Gastroesophageal sphincter (tissue), 4 donors: ENCODE data around the gene MLEC. TPM values are rescaled to one million over a fixed set of nuclear protein-coding genes. Genes with fewer than 3 reads are reported as not detected.

Experiments used
- ATAC-seq: fragments of 150-250 bp; one replicate; pipeline ENCODE4 v1.9.1; 2016; ENCODE audit warnings: mild to moderate bottlenecking, moderate library complexity
- H3K27ac ChIP-seq, 4 donors: fragments of 200-600 bp; sonication (generic) in 3 of 4; 1 replicate in 3 of 4; 2 replicates in 1 of 4; pipeline ENCODE4 v1.5.1; 2016 to 2019
- H3K27me3 ChIP-seq: fragments of 200-600 bp; sonication (generic); one replicate; pipeline ENCODE4 v1.5.1; 2019
- H3K36me3 ChIP-seq, 2 donors: fragments of 200-600 bp; sonication (generic); one replicate each; pipeline ENCODE4 v1.5.1; 2019; ENCODE audit warnings: control low read depth in 1 of 2
- H3K4me1 ChIP-seq, 3 donors: fragments of 200-600 bp; sonication (generic); 1 replicate in 2 of 3; 2 replicates in 1 of 3; pipeline ENCODE4 v1.5.1; 2016 to 2019; ENCODE audit warnings: control low read depth in 2 of 3
- H3K4me3 ChIP-seq, 2 donors: fragments of 200-600 bp; sonication (generic); one replicate each; pipeline ENCODE4 v1.5.1; 2019; ENCODE audit warnings: mild to moderate bottlenecking in 1 of 2, moderate library complexity in 1 of 2
- H3K9me3 ChIP-seq, 3 donors: fragments of 200-600 bp; sonication (generic); one replicate each; pipeline ENCODE4 v1.5.1; 2017 to 2019; ENCODE audit warnings: control low read depth in 2 of 3
- CTCF ChIP-seq, 4 experiments: fragments of 200-600 bp in 2 of 4; fragments of 450-650 bp in 2 of 4; sonication (generic) in 1 of 4; IDR thresholded peaks; one replicate each; pipeline ENCODE4 v1.5.1; 2017 to 2019; ENCODE audit warnings: antibody characterized with exemption in 4 of 4, mild to moderate bottlenecking in 2 of 4, moderate library complexity in 2 of 4
- EP300 ChIP-seq: sonication (generic); formaldehyde crosslinking; IDR thresholded peaks from one replicate; pipeline ENCODE4 v1.6.1; 2017; ENCODE audit warnings: antibody characterized with exemption, mild to moderate bottlenecking
- POLR2A ChIP-seq, 2 donors: fragments of 450-650 bp; IDR thresholded peaks; one replicate each; pipeline ENCODE4 v1.6.1; 2017; ENCODE audit warnings: antibody characterized with exemption in 2 of 2, mild to moderate bottlenecking in 2 of 2, moderate library complexity in 1 of 2
- POLR2AphosphoS5 ChIP-seq: sonication (generic); formaldehyde crosslinking; IDR thresholded peaks from one replicate; pipeline ENCODE4 v1.6.1; 2017; ENCODE audit warnings: antibody characterized with exemption
- WGBS, 2 donors: methylation state at CpG; one replicate each; pipeline ENCODE4 v1.1.5; 2018; ENCODE audit warnings: low coverage in 1 of 2; 5-methylcytosine and 5-hydroxymethylcytosine counted together
- total RNA-seq, 4 donors: library from RNA; depleted of rRNA; stranded (reverse); fragments of >200 nt; gene quantifications; one replicate each; pipeline ENCODE4 v1.1.0, GENCODE V29; 2016

The MLEC gene
- total RNA-seq, 4 donors from 2014 or later = 41.5 to 82.3 (median 56.9) TPM

GRCh38 chr12:120736404-120737331 lies 49.7 kb downstream of the MLEC start:
- no peaks in the 10 kb centered on the region for H3K9me3 ChIP-seq
- WGBS, 2 donors = 82 to 93% methylated on average over 2 of the region's 38 CpGs
- no peak overlapping the region for H3K4me3 ChIP-seq
- H3K36me3 ChIP-seq = peaks cover 0 to 42% of the 10 kb centered on the region in 2 donors
- no peak for ATAC-seq
- H3K27ac ChIP-seq = no peak overlapping the region
- no peaks in the 10 kb centered on the region for H3K27me3 ChIP-seq
- H3K4me1 ChIP-seq = no peaks in the 10 kb centered on the region
- TF ChIP-seq EP300 (no peak), POLR2AphosphoS5 (no peak), CTCF (IDR thresholded peaks at IDR 0.05) (no peak), POLR2A (IDR thresholded peaks at IDR 0.05) (no peak)

- no peaks in the 10 kb centered on the region for H3K4me1 ChIP-seq
- ATAC-seq = no peak
- no peak overlapping the region for H3K27ac ChIP-seq
- 50% methylated on average over 1 of the region's 25 CpGs; no CpG with 5 or more reads in 1 of the 2 donors for WGBS, 2 donors
- H3K4me3 ChIP-seq = no peak overlapping the region
- H3K27me3 ChIP-seq = no peaks in the 10 kb centered on the region
- TF ChIP-seq POLR2AphosphoS5 (no peak), POLR2A (IDR thresholded peaks at IDR 0.05) (no peak), EP300 (no peak), CTCF (IDR thresholded peaks at IDR 0.05) (no peak)
- H3K9me3 ChIP-seq = no peaks in the 10 kb centered on the region
- H3K36me3 ChIP-seq = peaks cover 0 to 37% of the 10 kb centered on the region in 2 donors
These were observed 50.8 kb downstream of the MLEC start for GRCh38 chr12:120737557-120738251.

GRCh38 chr12:120738252-120739030 lies 51.5 kb downstream of the MLEC start:
- no CpG with 5 or more reads among the region's 31 CpGs for WGBS, 2 donors
- no peaks in the 10 kb centered on the region for H3K9me3 ChIP-seq
- no peak for ATAC-seq

More at GRCh38 chr12:120738252-120739030, 51.5 kb downstream of the MLEC start:
- H3K4me1 ChIP-seq = no peaks in the 10 kb centered on the region
- H3K36me3 ChIP-seq = peaks cover 0 to 37% of the 10 kb centered on the region in 2 donors
- no peak for TF ChIP-seq CTCF (IDR thresholded peaks at IDR 0.05)
- TF ChIP-seq EP300 = no peak
- TF ChIP-seq POLR2AphosphoS5 = no peak
- TF ChIP-seq POLR2A (IDR thresholded peaks at IDR 0.05) = no peak
- H3K27me3 ChIP-seq = no peaks in the 10 kb centered on the region
- no peak overlapping the region for H3K4me3 ChIP-seq
- H3K27ac ChIP-seq = no peak overlapping the region
